SK-N-SH (cell line): ENCODE data around the gene STKLD1. TPM values are rescaled to one million over a fixed set of nuclear protein-coding genes. Genes with fewer than 3 reads are reported as not detected.

ENCODE experiments used
- CTCF ChIA-PET: fragments of 300-600, 350-600 bp; formaldehyde crosslinking; extraction: SDS; loops from one replicate; lab custom pipeline; 2021; lab: Yijun Ruan, JAX
- POLR2A ChIA-PET: fragments of 350-600 bp; sonication (Branson Sonifier 250); formaldehyde crosslinking; extraction: SDS; loops from one replicate; lab custom pipeline; 2020; ENCODE audit warnings: antibody characterized with exemption, inconsistent platforms; lab: Yijun Ruan, JAX
- DNase-seq: peaks from one replicate; pipeline ENCODE4 v3.0.0; 2012
- H2AFZ ChIP-seq: fragments of 200-600 bp; sonication (generic); 2 replicates; pipeline ENCODE4 v1.8.1; 2016; ENCODE audit warnings: antibody characterized with exemption, mild to moderate bottlenecking, low read depth
- H3F3A ChIP-seq: fragments of 200-600 bp; sonication (generic); replicated peaks from 2 replicates; pipeline ENCODE3; 2016; ENCODE audit warnings: antibody characterized with exemption, mild to moderate bottlenecking; ENCODE audit not compliant: insufficient read depth
- H3K27ac ChIP-seq, 2 experiments: fragments of 200-500 bp in 1 of 2; fragments of 200-600 bp in 1 of 2; sonication (Bioruptor generic) in 1 of 2; sonication (generic), shearing (Covaris generic) in 1 of 2; 2 replicates each; pipeline versions ENCODE4 v1.5.1 to v1.6.1; 2014 to 2016; ENCODE audit warnings: low read depth in 2 of 2, inconsistent platforms in 1 of 2, low read length in 1 of 2, mild to moderate bottlenecking in 1 of 2, mixed read lengths in 1 of 2
- H3K27me3 ChIP-seq: fragments of 200-600 bp; sonication (generic), shearing (Covaris generic); 2 replicates; pipeline ENCODE4 v1.6.1; 2016; ENCODE audit warnings: mixed run types; ENCODE audit not compliant: insufficient read depth
- H3K36me3 ChIP-seq, 2 experiments: fragments of 200-500 bp in 1 of 2; fragments of 200-600 bp in 1 of 2; sonication (Bioruptor generic) in 1 of 2; sonication (generic) in 1 of 2; replicated peaks in 1 of 2; 2 replicates each; pipeline versions ENCODE3 to v1.5.1; 2014 to 2016; ENCODE audit warnings: low read length in 1 of 2, mild to moderate bottlenecking in 1 of 2; ENCODE audit not compliant: insufficient read depth in 2 of 2, control insufficient read depth in 1 of 2
- H3K4me1 ChIP-seq, 2 experiments: fragments of 200-500 bp in 1 of 2; fragments of 200-600 bp in 1 of 2; sonication (Bioruptor generic) in 1 of 2; sonication (generic), shearing (Covaris generic) in 1 of 2; 2 replicates each; pipeline versions ENCODE4 v1.5.1 to v1.6.1; 2014 to 2016; ENCODE audit warnings: low read depth in 1 of 2, low read length in 1 of 2, mixed run types in 1 of 2; ENCODE audit not compliant: insufficient read depth in 2 of 2, control insufficient read depth in 1 of 2
- H3K4me2 ChIP-seq: fragments of 200-600 bp; sonication (generic), shearing (Covaris generic); 2 replicates; pipeline ENCODE4 v1.6.1; 2017; ENCODE audit warnings: mixed run types
- H3K4me3 ChIP-seq, 2 experiments: fragments of 200-500 bp in 1 of 2; fragments of 200-600 bp in 1 of 2; sonication (Bioruptor generic) in 1 of 2; sonication (generic), shearing (Covaris generic) in 1 of 2; 2 replicates each; pipeline versions ENCODE4 v1.5.1 to v1.8.1; 2014 to 2016; ENCODE audit warnings: low read depth in 2 of 2, inconsistent platforms in 1 of 2, low read length in 1 of 2, mild to moderate bottlenecking in 1 of 2, mixed read lengths in 1 of 2, moderate library complexity in 1 of 2
- H3K79me2 ChIP-seq: fragments of 200-600 bp; sonication (generic); 2 replicates; pipeline ENCODE4 v1.8.1; 2017; ENCODE audit warnings: mild to moderate bottlenecking; ENCODE audit not compliant: insufficient read depth
- H3K9ac ChIP-seq: fragments of 200-600 bp; sonication (generic); 2 replicates; pipeline ENCODE4 v1.6.1; 2017; ENCODE audit warnings: mixed run types
- H3K9me2 ChIP-seq: fragments of 200-600 bp; sonication (generic); 2 replicates; pipeline ENCODE4 v1.6.1; 2017; ENCODE audit warnings: mixed run types
- H3K9me3 ChIP-seq: fragments of 200-600 bp; sonication (generic); 2 replicates; pipeline ENCODE4 v1.6.1; 2017; ENCODE audit warnings: mixed run types, mild to moderate bottlenecking, moderate library complexity
- H4K20me1 ChIP-seq: fragments of 200-600 bp; sonication (generic); 2 replicates; pipeline ENCODE4 v1.6.1; 2017; ENCODE audit warnings: mild to moderate bottlenecking, mixed run types; ENCODE audit not compliant: insufficient read depth
- CHD2 ChIP-seq: fragments of 150-350 bp; IDR thresholded peaks from 2 replicates; pipeline ENCODE4 v1.6.1; 2018; ENCODE audit warnings: low read length; ENCODE audit not compliant: partially characterized antibody
- CTCF ChIP-seq: fragments of 200-600 bp; sonication (generic); IDR thresholded peaks from 2 replicates; pipeline ENCODE4 v1.6.1; 2017; ENCODE audit warnings: antibody characterized with exemption, mild to moderate bottlenecking, moderate library complexity
- ELF1 ChIP-seq: IDR thresholded peaks from 2 replicates; pipeline ENCODE4 v1.4.0; 2012
- EP300 ChIP-seq, 2 experiments: IDR thresholded peaks; 2 replicates each; pipeline versions ENCODE4 v1.4.0 to v1.6.1; 2012; ENCODE audit warnings: borderline replicate concordance in 1 of 2, low read depth in 1 of 2, low read length in 1 of 2
- FOXJ3 ChIP-seq: sonication (generic); formaldehyde crosslinking; IDR thresholded peaks from 2 replicates; pipeline ENCODE4 v1.5.1; 2020; ENCODE audit warnings: mild to moderate bottlenecking, missing genetic modification reagents
- FOXM1 ChIP-seq: IDR thresholded peaks from 2 replicates; pipeline ENCODE4 v1.4.0; 2012; ENCODE audit warnings: low read depth, mild to moderate bottlenecking
- GABPA ChIP-seq: IDR thresholded peaks from 2 replicates; pipeline ENCODE4 v1.4.0; 2012; ENCODE audit warnings: low read depth, mild to moderate bottlenecking
- GATA2 ChIP-seq: sonication (generic); formaldehyde crosslinking; IDR thresholded peaks from 2 replicates; pipeline ENCODE4 v1.5.0; 2020; ENCODE audit warnings: mild to moderate bottlenecking, missing genetic modification reagents
- JUND ChIP-seq: IDR thresholded peaks from 2 replicates; pipeline ENCODE4 v1.4.0; 2012
- NRF1 ChIP-seq: IDR thresholded peaks from 2 replicates; pipeline ENCODE4 v1.6.1; 2012; ENCODE audit warnings: low read depth, mild to moderate bottlenecking, low read length
- POLR2AphosphoS5 ChIP-seq: IDR thresholded peaks from 2 replicates; pipeline ENCODE4 v1.6.1; 2012; ENCODE audit warnings: low read depth, low read length
- RAD21 ChIP-seq: IDR thresholded peaks from 2 replicates; pipeline ENCODE4 v1.6.1; 2012; ENCODE audit warnings: mild to moderate bottlenecking, low read length
- RCOR1 ChIP-seq: fragments of 150-350 bp; IDR thresholded peaks from 2 replicates; pipeline ENCODE4 v1.6.1; 2017; ENCODE audit warnings: antibody characterized with exemption, low read length
- RFX5 ChIP-seq: IDR thresholded peaks from 2 replicates; pipeline ENCODE4 v1.6.1; 2012; ENCODE audit warnings: mild to moderate bottlenecking, improper control_type of control experiment, low read length
- RXRA ChIP-seq: IDR thresholded peaks from 2 replicates; pipeline ENCODE4 v1.4.0; 2012; ENCODE audit warnings: low read depth, mild to moderate bottlenecking, borderline replicate concordance
- SMC3 ChIP-seq: IDR thresholded peaks from 2 replicates; pipeline ENCODE4 v1.6.1; 2012; ENCODE audit warnings: low read depth, low read length, improper control_type of control experiment
- TAF1 ChIP-seq: IDR thresholded peaks from 2 replicates; pipeline ENCODE4 v1.6.1; 2012; ENCODE audit warnings: low read depth, mild to moderate bottlenecking, low read length, moderate library complexity, borderline replicate concordance
- TCF12 ChIP-seq: IDR thresholded peaks from 2 replicates; pipeline ENCODE4 v1.4.0; 2012
- USF2 ChIP-seq: fragments of 150-350 bp; IDR thresholded peaks from 2 replicates; pipeline ENCODE4 v1.6.1; 2017; ENCODE audit warnings: antibody characterized with exemption, low read length, low read depth, borderline replicate concordance
- ZBTB33 ChIP-seq: IDR thresholded peaks from 2 replicates; pipeline ENCODE4 v1.4.0; 2012; ENCODE audit warnings: low read depth, borderline replicate concordance
- WGBS: methylation state at CpG from one replicate; pipeline ENCODE4 v1.1.6; 2017; ENCODE audit warnings: low lambda C conversion rate; 5-methylcytosine and 5-hydroxymethylcytosine counted together
- polyA plus RNA-seq, 3 experiments: library from polyadenylated mRNA; depleted of rRNA; stranded (reverse); fragments of >200 nt; gene quantifications; 2 replicates each; pipeline ENCODE4 v1.2.3, GENCODE V29; 2012
- TF ChIP-seq, protein P1 (sequence below): fragments of 150-350 bp; IDR thresholded peaks from 2 replicates; pipeline ENCODE4 v1.6.1; 2016; ENCODE audit warnings: mild to moderate bottlenecking, low read depth, low read length
- TF ChIP-seq, protein P2 (sequence below): IDR thresholded peaks from 2 replicates; pipeline ENCODE4; 2012

Gene STKLD1
- polyA plus RNA-seq, 1 of the 3 experiments (the other 2 are of a cell fraction): 2.3 TPM

DNA sequence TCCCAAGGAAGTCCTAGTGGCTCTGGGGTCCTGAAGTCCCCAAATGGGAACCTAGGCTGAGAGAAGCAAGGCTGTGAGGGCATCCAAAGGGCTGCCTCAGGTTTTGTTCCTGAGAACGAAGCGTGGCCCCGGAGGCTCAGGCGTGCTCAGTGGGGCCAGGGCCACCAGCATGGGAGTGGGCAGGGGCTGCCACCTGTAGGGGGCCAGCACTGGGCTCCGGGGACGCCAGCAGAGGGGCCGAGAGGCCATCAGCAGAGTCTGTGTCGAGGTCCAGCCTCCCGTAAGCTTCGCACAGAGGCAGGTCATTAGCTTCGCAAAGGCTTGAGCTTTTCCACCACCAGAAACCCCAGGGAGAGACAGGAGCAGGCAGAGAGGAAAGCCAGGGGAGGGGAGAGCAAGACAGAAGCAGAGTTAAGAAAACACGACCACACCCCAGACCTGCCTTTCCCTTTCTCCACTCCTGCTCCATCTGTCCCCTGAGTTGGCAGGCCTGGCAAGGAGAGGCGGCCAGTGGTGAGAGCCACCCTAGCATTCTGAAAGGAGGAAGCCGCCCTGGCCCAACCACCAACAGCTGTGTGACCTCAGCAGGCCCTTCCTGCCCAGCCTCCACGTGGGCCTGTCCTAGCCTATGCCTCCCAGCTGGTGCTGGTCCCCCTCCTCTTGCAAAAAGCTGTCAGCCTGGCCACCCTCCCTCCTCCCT, 34.6 kb upstream of the STKLD1 start:
- Histone ChIP-seq H3K79me2 (peaks cover 13% of the 10 kb centered on the region), H3K9me2 (no peaks in the 10 kb centered on the region), H3K4me2 (no peak overlapping the region), H3K9ac (no peak overlapping the region), H3K4me1 (peaks cover 0 to 9% of the 10 kb centered on the region in 2 experiments; a peak in 1 of 4 replicates), H3K4me3 (no peak overlapping the region), H3F3A (peaks cover 6% of the 10 kb centered on the region), H3K27me3 (no peaks in the 10 kb centered on the region), H3K27ac (no peak overlapping the region), H2AFZ (no peak overlapping the region), H3K36me3 (peaks cover 20 to 68% of the 10 kb centered on the region in 2 experiments), H3K9me3 (no peaks in the 10 kb centered on the region), H4K20me1 (peaks cover 7% of the 10 kb centered on the region; the same call in 1 of the 2 replicates)
- no peak for TF ChIP-seq SMC3
- TF ChIP-seq USF2: no peak
- TF ChIP-seq RFX5: no peak
- no peak for TF ChIP-seq JUND
- 93% methylated on average over 9 of the region's 15 CpGs for WGBS
- ChIA-PET POLR2A (no interaction called here), CTCF (interaction anchor here (0.6 to 2.6 kb wide), 6 partner anchors 10 to 161 kb away, joined by 3 to 13 read pairs (median 4); no protein-coding TSS in a partner anchor)
- no peak for DNase-seq

DNA sequence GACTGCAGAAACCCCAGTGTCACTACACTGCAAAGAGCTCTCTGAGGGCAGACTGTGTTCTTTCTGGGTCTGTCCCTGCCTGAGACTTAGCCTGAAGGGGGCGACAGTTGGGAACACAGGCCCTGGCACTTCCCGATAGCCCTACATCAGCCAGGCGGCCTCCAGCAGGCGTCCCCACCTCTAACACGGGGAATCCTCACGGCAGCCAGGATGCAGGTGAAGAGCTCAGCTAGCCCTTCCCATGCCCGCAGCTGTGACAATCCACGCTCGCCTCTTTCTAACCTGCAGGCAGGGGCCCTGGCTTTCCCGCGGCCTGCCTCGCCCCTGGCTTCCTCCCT, 34.1 kb upstream of the STKLD1 start:
- Histone ChIP-seq H3K36me3 (peaks cover 20 to 68% of the 10 kb centered on the region in 2 experiments), H4K20me1 (peaks cover 9% of the 10 kb centered on the region; the same call in 1 of the 2 replicates), H3K4me2 (no peak overlapping the region), H3F3A (peaks cover 5% of the 10 kb centered on the region), H2AFZ (no peak overlapping the region), H3K9me3 (no peaks in the 10 kb centered on the region), H3K27me3 (no peaks in the 10 kb centered on the region), H3K9ac (no peak overlapping the region), H3K79me2 (peaks cover 18% of the 10 kb centered on the region), H3K9me2 (no peaks in the 10 kb centered on the region), H3K4me3 (no peak overlapping the region), H3K4me1 (peaks cover 0 to 11% of the 10 kb centered on the region in 2 experiments; a peak in 1 of 4 replicates), H3K27ac (no peak overlapping the region)
- 93% methylated on average over 9 of the region's 12 CpGs for WGBS
- ChIA-PET CTCF (interaction anchor here (0.6 to 2.1 kb wide), 5 partner anchors 9 to 161 kb away, joined by 3 to 10 read pairs (median 4); no protein-coding TSS in a partner anchor), POLR2A (no interaction called here)
- DNase-seq: peak; percentile 44
- TF ChIP-seq POLR2AphosphoS5: no peak
- no peak for TF ChIP-seq ELF1
- no peak for TF ChIP-seq GATA2 (CRISPR knock-in tag)
- no peak for TF ChIP-seq CTCF
- TF ChIP-seq RAD21: no peak
- no peak for TF ChIP-seq CHD2
- TF ChIP-seq FOXM1: no peak
- TF ChIP-seq GABPA: no peak
- no peak for TF ChIP-seq ZBTB33
- no peak for TF ChIP-seq RXRA
- TF ChIP-seq SMC3: no peak
- TF ChIP-seq, protein P1, sequence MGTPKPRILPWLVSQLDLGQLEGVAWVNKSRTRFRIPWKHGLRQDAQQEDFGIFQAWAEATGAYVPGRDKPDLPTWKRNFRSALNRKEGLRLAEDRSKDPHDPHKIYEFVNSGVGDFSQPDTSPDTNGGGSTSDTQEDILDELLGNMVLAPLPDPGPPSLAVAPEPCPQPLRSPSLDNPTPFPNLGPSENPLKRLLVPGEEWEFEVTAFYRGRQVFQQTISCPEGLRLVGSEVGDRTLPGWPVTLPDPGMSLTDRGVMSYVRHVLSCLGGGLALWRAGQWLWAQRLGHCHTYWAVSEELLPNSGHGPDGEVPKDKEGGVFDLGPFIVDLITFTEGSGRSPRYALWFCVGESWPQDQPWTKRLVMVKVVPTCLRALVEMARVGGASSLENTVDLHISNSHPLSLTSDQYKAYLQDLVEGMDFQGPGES: no peak
- TF ChIP-seq EP300 (IDR thresholded peaks at IDR 0.05; ENCODE audit: borderline replicate concordance in 1 of 2, low read depth in 1 of 2, low read length in 1 of 2): no peak
- no peak for TF ChIP-seq NRF1
- TF ChIP-seq, protein P2, sequence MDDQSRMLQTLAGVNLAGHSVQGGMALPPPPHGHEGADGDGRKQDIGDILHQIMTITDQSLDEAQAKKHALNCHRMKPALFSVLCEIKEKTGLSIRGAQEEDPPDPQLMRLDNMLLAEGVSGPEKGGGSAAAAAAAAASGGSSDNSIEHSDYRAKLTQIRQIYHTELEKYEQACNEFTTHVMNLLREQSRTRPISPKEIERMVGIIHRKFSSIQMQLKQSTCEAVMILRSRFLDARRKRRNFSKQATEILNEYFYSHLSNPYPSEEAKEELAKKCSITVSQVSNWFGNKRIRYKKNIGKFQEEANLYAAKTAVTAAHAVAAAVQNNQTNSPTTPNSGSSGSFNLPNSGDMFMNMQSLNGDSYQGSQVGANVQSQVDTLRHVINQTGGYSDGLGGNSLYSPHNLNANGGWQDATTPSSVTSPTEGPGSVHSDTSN: no peak
- no peak for TF ChIP-seq TAF1
- no peak for TF ChIP-seq TCF12
- TF ChIP-seq FOXJ3 (CRISPR knock-in tag): no peak
- no peak for TF ChIP-seq RCOR1
